Mesenchymal stem cell (in vitro differentiated cells and primary cell): Measurements from ENCODE around the gene KIRREL3.
"Not testable (repeated sequence)": the region's sequence is repeated elsewhere in the genome, so short reads cannot be mapped to it uniquely, and the experiment has no call there.

Experiments used
- DNase-seq: peaks from one replicate; pipeline ENCODE4 v3.0.0-alpha.2; 2013
- H2AFZ ChIP-seq: one replicate; pipeline ENCODE4 v1.6.1; 2013; ENCODE audit warnings: low read depth, mild to moderate bottlenecking, control low read depth, inconsistent platforms, low read length, moderate library complexity
- H2AK5ac ChIP-seq: 2 replicates; pipeline ENCODE4 v1.6.1; 2013; ENCODE audit warnings: low read length, moderate library complexity, mild to moderate bottlenecking, inconsistent platforms; ENCODE audit not compliant: severe bottlenecking
- H2BK120ac ChIP-seq: one replicate; pipeline ENCODE4 v1.6.1; 2013; ENCODE audit warnings: low read depth, mild to moderate bottlenecking, inconsistent platforms, low read length, moderate library complexity
- H2BK12ac ChIP-seq, 2 experiments: one replicate each; pipeline ENCODE4 v1.6.1; 2013; ENCODE audit warnings: inconsistent platforms in 2 of 2, low read length in 2 of 2, mild to moderate bottlenecking in 2 of 2, moderate library complexity in 2 of 2, control low read depth in 1 of 2
- H2BK15ac ChIP-seq: one replicate; pipeline ENCODE4 v1.6.1; 2013; ENCODE audit warnings: mild to moderate bottlenecking, low read depth, inconsistent platforms; ENCODE audit not compliant: poor library complexity, severe bottlenecking
- H2BK5ac ChIP-seq: 2 replicates; pipeline ENCODE4 v1.6.1; 2013; ENCODE audit warnings: low read depth, mild to moderate bottlenecking, low read length, control low read depth, inconsistent platforms; ENCODE audit not compliant: poor library complexity, severe bottlenecking
- H3K14ac ChIP-seq, 2 experiments: one replicate each; pipeline ENCODE4 v1.6.1; 2013; ENCODE audit warnings: inconsistent platforms in 2 of 2, low read length in 2 of 2, control low read depth in 1 of 2, mild to moderate bottlenecking in 1 of 2, moderate library complexity in 1 of 2
- H3K18ac ChIP-seq, 2 experiments: one replicate each; pipeline ENCODE4 v1.6.1; 2013; ENCODE audit warnings: inconsistent platforms in 2 of 2, low read length in 2 of 2, control low read depth in 1 of 2, low read depth in 1 of 2, mild to moderate bottlenecking in 1 of 2
- H3K23ac ChIP-seq, 2 experiments: one replicate each; pipeline ENCODE4 v1.6.1; 2013; ENCODE audit warnings: inconsistent platforms in 2 of 2, low read length in 2 of 2, mild to moderate bottlenecking in 2 of 2, moderate library complexity in 2 of 2, control low read depth in 1 of 2
- H3K27ac ChIP-seq: 2 replicates; pipeline ENCODE4 v1.5.1; 2013; ENCODE audit warnings: mild to moderate bottlenecking, moderate library complexity, low read length, control low read depth, inconsistent platforms; ENCODE audit not compliant: poor library complexity, severe bottlenecking
- H3K27me3 ChIP-seq, 2 experiments: 2 replicates each; pipeline versions ENCODE4 v1.6.1 to v1.7.0; 2013; ENCODE audit warnings: low read length in 2 of 2, mild to moderate bottlenecking in 2 of 2, moderate library complexity in 2 of 2, control low read depth in 1 of 2, inconsistent platforms in 1 of 2; ENCODE audit not compliant: control insufficient read depth in 1 of 2, insufficient read depth in 1 of 2
- H3K36me3 ChIP-seq, 2 experiments: 2 replicates each; pipeline versions ENCODE4 v1.6.1 to v1.7.0; 2013; ENCODE audit warnings: low read length in 2 of 2, control low read depth in 1 of 2, inconsistent platforms in 1 of 2, low read depth in 1 of 2, mild to moderate bottlenecking in 1 of 2; ENCODE audit not compliant: insufficient read depth in 2 of 2, control insufficient read depth in 1 of 2
- H3K4ac ChIP-seq, 2 experiments: one replicate each; pipeline ENCODE4 v1.6.1; 2013; ENCODE audit warnings: inconsistent platforms in 2 of 2, low read length in 2 of 2, mild to moderate bottlenecking in 2 of 2, moderate library complexity in 2 of 2, control low read depth in 1 of 2, low read depth in 1 of 2
- H3K4me1 ChIP-seq: 2 replicates; pipeline ENCODE4 v1.6.1; 2013; ENCODE audit warnings: low read depth, low read length, control low read depth; ENCODE audit not compliant: control insufficient read depth, insufficient read depth
- H3K4me2 ChIP-seq: 2 replicates; pipeline ENCODE4 v1.6.1; 2013; ENCODE audit warnings: low read length, mild to moderate bottlenecking, inconsistent platforms; ENCODE audit not compliant: poor library complexity, severe bottlenecking
- H3K4me3 ChIP-seq, 2 experiments: 2 replicates each; pipeline versions ENCODE4 v1.5.1 to v1.7.0; 2013; ENCODE audit warnings: low read length in 2 of 2, mild to moderate bottlenecking in 2 of 2, control low read depth in 1 of 2, low read depth in 1 of 2; ENCODE audit not compliant: insufficient read depth in 1 of 2
- H3K79me1 ChIP-seq: replicated peaks from 2 replicates; pipeline ENCODE4 v1.6.1; 2013; ENCODE audit warnings: mild to moderate bottlenecking, control low read depth, low read length, inconsistent platforms; ENCODE audit not compliant: poor library complexity, severe bottlenecking
- H3K9ac ChIP-seq: 2 replicates; pipeline ENCODE4 v1.7.0; 2013; ENCODE audit warnings: mild to moderate bottlenecking, low read length, moderate library complexity
- H3K9me3 ChIP-seq: 2 replicates; pipeline ENCODE4 v1.7.0; 2013; ENCODE audit warnings: mild to moderate bottlenecking, low read length; ENCODE audit not compliant: control insufficient read depth
- H4K8ac ChIP-seq: one replicate; pipeline ENCODE4 v1.6.1; 2013; ENCODE audit warnings: inconsistent platforms, mild to moderate bottlenecking, low read length, moderate library complexity
- H4K91ac ChIP-seq: one replicate; pipeline ENCODE4 v1.6.1; 2013; ENCODE audit warnings: mild to moderate bottlenecking, low read length, inconsistent platforms
- WGBS: methylation state at CpG from one replicate; pipeline ENCODE4 v1.1.7; 2013; ENCODE audit warnings: mixed read lengths; 5-methylcytosine and 5-hydroxymethylcytosine counted together

KIRREL3 gene

GRCh38 chr11:126386729-126387071 is 613.9 kb downstream of the KIRREL3 start:
- not testable (repeated sequence) for H2BK5ac ChIP-seq, H3K9me3 ChIP-seq, H2BK120ac ChIP-seq, H3K4me2 ChIP-seq, H2AK5ac ChIP-seq, H3K23ac ChIP-seq, H3K4ac ChIP-seq, H3K4me3 ChIP-seq, H3K36me3 ChIP-seq, H3K4me1 ChIP-seq, DNase-seq, H3K27ac ChIP-seq, H2AFZ ChIP-seq, H3K9ac ChIP-seq, H4K91ac ChIP-seq, H2BK15ac ChIP-seq, H3K27me3 ChIP-seq, H3K18ac ChIP-seq
- 26% methylated on average over 3 of the region's 5 CpGs for WGBS
- H3K79me1 ChIP-seq, result peaks cover 25% of the 10 kb centered on the region
- peak overlapping the region in 1 of 2 experiments; percentile 51 for H3K14ac ChIP-seq
- peak overlapping the region; percentile 60 for H4K8ac ChIP-seq
- H2BK12ac ChIP-seq, result peak overlapping the region in 1 of 2 experiments; percentile 64

- Histone ChIP-seq H3K14ac (peak overlapping the region in 1 of 2 experiments; percentile 75), H4K91ac (peak overlapping the region; percentile 19)
- WGBS, result 87% methylated on average over 8 of the region's 8 CpGs
Measured at GRCh38 chr11:126385991-126386728, 614.4 kb downstream of the KIRREL3 start.

GRCh38 chr11:126384449-126385070 is 616.0 kb downstream of the KIRREL3 start:
- no peak overlapping the region for H2BK5ac ChIP-seq
- WGBS, result 94% methylated on average over 7 of the region's 9 CpGs

More at GRCh38 chr11:126385991-126386728, 614.4 kb downstream of the KIRREL3 start:
- H3K4me2 ChIP-seq, result no peak overlapping the region
- no peak overlapping the region for H3K4ac ChIP-seq
- no peak overlapping the region for H3K27ac ChIP-seq
- no peak overlapping the region for H4K8ac ChIP-seq
- no peaks in the 10 kb centered on the region for H3K4me1 ChIP-seq
- no peak overlapping the region for H3K18ac ChIP-seq
- H3K9ac ChIP-seq, result no peak overlapping the region
- H2AFZ ChIP-seq, result no peak overlapping the region
- no peak overlapping the region for H3K4me3 ChIP-seq
- no peaks in the 10 kb centered on the region for H3K27me3 ChIP-seq
- no peak overlapping the region for H2AK5ac ChIP-seq
- no peak overlapping the region for H3K23ac ChIP-seq
- no peak overlapping the region for H2BK5ac ChIP-seq
- DNase-seq, result no peak
- peaks cover 0 to 2% of the 10 kb centered on the region in 2 experiments for H3K36me3 ChIP-seq
- H2BK120ac ChIP-seq, result no peak overlapping the region
- H2BK15ac ChIP-seq, result no peak overlapping the region
- peaks cover 20% of the 10 kb centered on the region for H3K79me1 ChIP-seq
- no peak overlapping the region for H2BK12ac ChIP-seq
- H3K9me3 ChIP-seq, result no peaks in the 10 kb centered on the region

More at GRCh38 chr11:126384449-126385070, 616.0 kb downstream of the KIRREL3 start:
- DNase-seq, result no peak
- no peak overlapping the region for H4K8ac ChIP-seq
- no peak overlapping the region for H3K4me3 ChIP-seq
- H3K4me1 ChIP-seq, result no peaks in the 10 kb centered on the region
- H3K27me3 ChIP-seq, result no peaks in the 10 kb centered on the region
- H3K27ac ChIP-seq, result no peak overlapping the region
- H3K23ac ChIP-seq, result no peak overlapping the region
- H4K91ac ChIP-seq, result no peak overlapping the region
- no peak overlapping the region for H2BK15ac ChIP-seq
- H3K18ac ChIP-seq, result no peak overlapping the region
- H3K79me1 ChIP-seq, result peaks cover 30% of the 10 kb centered on the region
- H2AFZ ChIP-seq, result no peak overlapping the region
- H3K4ac ChIP-seq, result no peak overlapping the region
- no peak overlapping the region for H3K14ac ChIP-seq
- H3K4me2 ChIP-seq, result no peak overlapping the region
- H3K36me3 ChIP-seq, result peaks cover 0 to 6% of the 10 kb centered on the region in 2 experiments
- H2AK5ac ChIP-seq, result no peak overlapping the region
- no peak overlapping the region for H2BK120ac ChIP-seq
- H2BK12ac ChIP-seq, result no peak overlapping the region
- no peaks in the 10 kb centered on the region for H3K9me3 ChIP-seq
- no peak overlapping the region for H3K9ac ChIP-seq
